Hematopoietic multipotent progenitor cell treated with erythropoietin and hydrocortisone succinate and interleukin-3 and kit ligand, for 4 days (in vitro differentiated cells): ENCODE data around the gene OST4.

Experiments used
- DNase-seq: peaks from one replicate; pipeline ENCODE4 v3.0.0-alpha.2; 2015

Gene OST4

GRCh38 chr2:27050996-27051901 lies 20.2 kb downstream of the OST4 start, which contains the start of gene AGBL5:
Gene AGBL5 (plus strand): TSS chr2:27051668. CDS start chr2:27052959, 1,291 bp downstream.
- peak; percentile 97 for DNase-seq

GRCh38 chr2:27050281-27050995 lies 21.0 kb downstream of the OST4 start:
- peak; percentile 95 for DNase-seq

- DNase-seq: no peak
These were observed 21.8 kb downstream of the OST4 start for GRCh38 chr2:27049422-27050280.

GRCh38 chr2:27042985-27043634 lies 28.3 kb downstream of the OST4 start:
- DNase-seq: no peak

GRCh38 chr2:27042159-27042661 lies 29.2 kb downstream of the OST4 start:
- DNase-seq: no peak

- no peak for DNase-seq
These were observed 29.7 kb downstream of the OST4 start for GRCh38 chr2:27041752-27042151.

GRCh38 chr2:27040282-27040681 lies 31.2 kb downstream of the OST4 start:
- no peak for DNase-seq

- DNase-seq: no peak
These were observed 31.6 kb downstream of the OST4 start for GRCh38 chr2:27039871-27040270.

- DNase-seq: no peak
These were observed 32.0 kb downstream of the OST4 start for GRCh38 chr2:27039426-27039825.

- DNase-seq: no peak
These were observed 32.7 kb downstream of the OST4 start for GRCh38 chr2:27038631-27039339.

GRCh38 chr2:27038012-27038411 lies 33.4 kb downstream of the OST4 start:
- DNase-seq: no peak

- no peak for DNase-seq
These were observed 38.1 kb downstream of the OST4 start for GRCh38 chr2:27033253-27033852.

- peak; percentile 94 for DNase-seq
These were observed 38.8 kb downstream of the OST4 start, which contains the start of gene TMEM214 for GRCh38 chr2:27032495-27033252. Gene TMEM214 (plus strand): TSS chr2:27032965. CDS start chr2:27033016, 51 bp downstream.

GRCh38 chr2:27029051-27029450 lies 42.4 kb downstream of the OST4 start:
- DNase-seq: no peak

GRCh38 chr2:27027211-27027651 lies 44.2 kb downstream of the OST4 start:
- no peak for DNase-seq

- no peak for DNase-seq
These were observed 45.3 kb downstream of the OST4 start for GRCh38 chr2:27025861-27026851.

GRCh38 chr2:27025281-27025800 lies 46.1 kb downstream of the OST4 start:
- DNase-seq: no peak

- DNase-seq: peak; percentile 36
These were observed 46.6 kb downstream of the OST4 start for GRCh38 chr2:27024812-27025211.

GRCh38 chr2:27024188-27024587 lies 47.3 kb downstream of the OST4 start:
- peak; percentile 37 for DNase-seq
